ENCODE results near the gene KIAA1328.

KIAA1328 gene

DNA sequence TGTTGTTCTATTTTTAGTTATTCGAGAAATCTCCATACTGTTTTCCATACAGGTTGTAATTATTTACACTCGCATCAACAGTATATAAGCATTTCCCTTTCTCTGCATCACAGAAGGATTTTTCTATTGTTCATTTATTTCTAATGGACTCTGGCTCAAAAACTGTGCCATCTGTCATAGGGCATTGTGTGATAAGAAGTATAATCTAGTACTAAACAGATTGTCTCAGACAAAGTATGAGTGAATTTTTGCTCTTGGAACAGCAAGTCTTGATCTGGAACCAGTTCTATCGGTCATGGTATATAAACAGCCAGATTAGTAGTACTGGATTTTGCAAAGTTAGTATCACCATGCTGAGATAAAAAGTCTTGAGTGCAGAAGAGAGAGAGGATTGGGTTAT is 145.8 kb downstream of the KIAA1328 start:
- DNase-seq: no peak

- no peak for DNase-seq
Observed at GRCh38 chr18:36977121-36977520, 148.2 kb downstream of the KIAA1328 start.

- DNase-seq: no peak
Observed at GRCh38 chr18:36993068-36993467, 164.1 kb downstream of the KIAA1328 start.

DNA sequence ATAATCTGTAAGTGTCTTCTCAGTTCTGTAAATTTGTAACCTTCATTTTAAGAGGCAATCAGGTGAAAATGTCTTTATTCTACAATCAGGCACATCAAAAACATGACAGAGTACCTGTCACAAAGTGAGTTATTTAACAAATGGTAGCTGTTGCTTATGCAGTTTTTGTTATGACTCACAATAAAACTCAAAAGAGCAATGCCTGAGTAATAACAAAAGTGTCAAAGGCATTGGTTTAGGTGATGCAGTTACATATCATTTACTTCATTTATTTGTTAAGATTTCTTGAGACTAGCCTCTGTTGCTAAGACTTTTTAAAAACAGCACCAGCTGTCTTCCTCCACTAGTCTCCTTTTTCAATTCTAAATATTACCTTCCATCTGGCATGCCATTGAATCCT is 177.8 kb downstream of the KIAA1328 start:
- no peak for DNase-seq

- no peak for DNase-seq
Observed at GRCh38 chr18:37012452-37012851, 183.5 kb downstream of the KIAA1328 start.

DNA sequence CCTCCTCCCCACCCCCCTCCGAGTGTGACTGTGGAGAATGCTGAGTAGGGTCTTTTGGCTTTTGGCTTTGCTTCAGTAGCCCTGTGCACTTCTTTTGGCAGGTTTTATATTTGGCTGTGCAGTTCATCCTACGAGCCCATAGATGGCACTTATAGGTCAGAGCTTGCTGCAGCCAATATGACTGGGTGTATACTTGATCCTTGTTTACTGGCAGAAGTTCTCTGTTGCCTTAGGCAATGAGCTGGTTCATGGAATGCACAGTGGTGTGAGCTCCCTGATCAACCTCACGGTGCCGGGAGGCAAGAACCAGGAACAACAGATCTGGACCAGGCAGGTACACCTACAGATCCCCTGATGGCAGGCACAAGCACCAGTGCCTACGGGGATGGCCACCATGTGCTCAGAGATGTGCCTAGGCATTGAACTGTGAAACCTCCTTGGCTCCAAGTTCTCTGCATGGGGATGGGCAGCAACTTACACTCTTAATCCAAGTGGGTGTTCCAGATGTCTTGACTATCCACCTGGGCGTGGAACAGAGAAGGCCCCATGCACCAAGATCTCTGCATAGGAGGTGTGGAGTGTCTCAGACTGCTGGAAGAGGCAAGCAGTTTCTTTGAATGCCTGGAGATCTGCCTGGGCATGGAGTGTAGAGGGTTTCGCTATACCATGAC is 190.4 kb downstream of the KIAA1328 start:
- DNase-seq: no peak

- no peak for DNase-seq
Observed at GRCh38 chr18:37033419-37033818, 204.5 kb downstream of the KIAA1328 start.

GRCh38 chr18:37042381-37042780 is 213.5 kb downstream of the KIAA1328 start:
- DNase-seq: no peak

DNA sequence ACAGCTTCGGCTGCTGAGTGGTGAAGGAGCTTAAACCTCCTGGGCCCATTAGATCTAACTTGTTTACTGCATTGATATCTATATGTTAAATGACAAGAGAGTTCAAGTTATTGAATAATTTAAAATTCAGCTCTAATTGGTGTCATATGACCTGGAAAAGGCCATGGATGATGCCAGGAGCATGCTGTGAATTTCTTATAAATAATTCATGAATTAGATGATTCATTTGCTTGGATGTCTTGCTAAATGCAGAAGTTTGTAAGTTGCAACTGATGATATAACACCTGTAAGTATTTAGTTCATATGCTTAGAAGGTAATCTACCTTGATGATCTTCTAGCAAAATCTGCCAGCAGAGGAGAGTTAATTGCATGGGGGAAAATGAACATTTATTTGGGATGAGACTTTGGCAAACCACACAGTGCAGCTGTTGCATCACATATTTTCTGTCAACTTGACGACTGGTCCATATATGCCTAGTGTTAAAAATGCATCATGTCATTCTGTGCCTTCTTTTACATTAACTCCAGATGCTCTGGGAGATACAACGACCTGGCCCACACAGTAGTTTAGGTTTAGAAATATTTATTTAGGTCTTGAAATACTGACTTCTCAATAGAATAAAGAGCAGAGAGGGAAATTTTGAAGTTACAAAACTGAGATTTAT is 226.3 kb downstream of the KIAA1328 start:
- DNase-seq: no peak

DNA sequence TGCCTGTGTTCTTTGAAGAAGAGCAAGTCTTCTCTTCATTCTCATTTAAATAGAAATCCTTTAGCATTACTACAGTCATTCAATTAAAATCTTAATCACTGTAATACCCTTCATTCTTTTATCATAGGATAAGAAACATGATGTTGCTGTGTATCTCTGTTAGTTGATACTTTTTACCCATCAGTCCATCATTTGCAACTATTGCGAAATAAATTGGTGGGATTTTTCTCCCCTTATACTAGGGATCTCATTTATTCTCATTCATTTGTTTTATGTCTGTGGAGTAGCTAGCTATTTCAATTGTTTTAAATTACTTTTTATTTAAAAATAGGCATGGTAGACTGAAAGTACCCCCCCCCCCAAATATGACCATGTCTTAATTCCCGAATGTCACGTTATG is 235.3 kb downstream of the KIAA1328 start:
- no peak for DNase-seq

GRCh38 chr18:37065254-37065653 is 236.3 kb downstream of the KIAA1328 start:
- DNase-seq: no peak

DNA sequence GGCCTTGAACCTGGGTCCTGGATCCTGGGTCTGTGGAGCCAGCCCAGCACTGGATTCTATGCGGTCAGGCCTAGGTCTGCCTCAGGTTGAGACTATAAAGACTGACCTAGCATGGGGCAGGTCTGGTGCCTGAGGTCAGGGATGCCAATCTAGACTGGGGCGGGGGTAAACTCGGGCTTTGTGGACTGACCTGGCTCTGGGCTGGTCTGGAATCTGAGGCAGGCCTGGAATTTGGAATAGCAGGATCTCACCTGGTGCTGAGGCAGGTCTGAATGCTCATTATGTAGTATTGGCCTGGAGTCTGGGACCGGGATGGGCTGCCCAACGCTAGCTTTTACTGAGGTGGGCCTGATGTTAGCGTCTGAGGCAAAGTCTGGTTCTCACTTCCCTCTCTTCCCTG is 256.0 kb downstream of the KIAA1328 start:
- no peak for DNase-seq

- no peak for DNase-seq
Observed at GRCh38 chr18:37085362-37085761, 256.4 kb downstream of the KIAA1328 start.

DNA sequence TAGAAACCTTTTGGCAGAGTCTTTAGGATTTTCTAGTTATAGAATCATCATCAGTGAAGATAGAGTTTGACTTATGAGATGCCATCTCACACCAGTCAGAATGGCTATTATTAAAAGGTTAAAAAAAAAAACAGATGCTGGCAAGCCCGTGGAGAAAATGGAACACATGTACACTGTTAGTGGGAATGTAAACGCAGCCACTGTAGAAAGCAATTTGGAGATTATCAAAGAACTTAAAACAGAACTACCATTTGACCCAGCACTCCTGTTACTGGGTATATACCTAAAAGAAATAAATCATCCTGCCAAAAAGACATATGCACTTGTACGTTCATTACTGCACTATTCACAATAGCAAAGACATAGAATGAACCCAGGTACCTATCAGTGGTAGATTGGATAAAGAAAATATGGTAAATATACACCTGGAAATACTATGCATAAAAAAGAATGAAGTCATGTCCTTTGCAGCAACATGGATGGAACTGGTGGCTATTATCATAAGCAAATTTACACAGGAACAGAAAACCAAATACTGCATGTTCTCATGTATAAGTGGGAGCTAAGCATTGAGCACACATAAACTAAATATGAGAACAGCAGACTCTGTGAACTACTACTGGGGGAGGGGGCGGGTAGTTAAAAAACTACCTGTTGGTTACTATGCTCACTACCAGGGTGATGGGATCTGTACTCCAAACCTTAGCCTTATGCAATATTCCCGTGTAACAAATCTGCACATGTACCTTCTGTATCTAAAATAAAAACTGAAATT is 279.0 kb downstream of the KIAA1328 start:
- no peak for DNase-seq

DNA sequence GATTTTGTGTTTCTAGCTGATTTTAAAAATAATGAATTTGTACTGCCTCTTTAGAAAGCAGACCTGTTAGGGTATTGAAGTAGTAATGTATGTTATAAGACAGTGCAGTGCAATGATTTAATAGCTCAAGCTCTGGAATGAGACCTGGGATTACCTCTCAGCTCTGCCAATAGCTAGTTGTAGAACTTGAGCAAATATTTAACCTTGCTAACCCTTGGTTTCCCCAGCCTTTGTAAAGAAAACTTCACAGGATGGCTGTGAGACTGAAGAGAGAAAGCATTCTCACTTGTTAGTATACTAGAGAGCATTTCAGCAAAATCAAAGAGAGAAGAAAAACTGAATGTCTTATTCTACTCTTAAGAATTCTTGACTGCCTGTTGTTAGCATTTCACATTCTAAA is 293.9 kb downstream of the KIAA1328 start:
- no peak for DNase-seq

- no peak for DNase-seq
Observed at GRCh38 chr18:37124516-37124915, 295.6 kb downstream of the KIAA1328 start.

- DNase-seq: no peak
Observed at GRCh38 chr18:37135177-37135576, 306.2 kb downstream of the KIAA1328 start.

DNA sequence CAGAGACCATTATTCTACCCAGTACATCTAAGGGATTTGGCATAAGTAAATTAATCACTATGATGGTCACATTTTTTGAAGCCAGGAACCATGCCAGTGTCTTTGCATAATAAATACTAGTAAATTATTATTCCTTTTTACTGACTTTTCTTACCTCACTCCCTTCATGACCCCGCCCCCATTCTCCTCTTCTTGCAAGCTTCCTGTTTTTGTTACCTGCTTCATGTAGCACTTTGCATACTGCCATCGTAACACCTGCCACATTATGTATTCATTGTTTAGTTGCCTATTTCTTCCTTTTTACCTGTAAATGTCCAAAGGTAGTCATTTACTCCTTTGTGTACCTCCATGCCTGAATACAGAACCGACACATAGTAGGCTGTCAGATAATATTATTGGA is 309.5 kb downstream of the KIAA1328 start:
- DNase-seq: no peak

DNA sequence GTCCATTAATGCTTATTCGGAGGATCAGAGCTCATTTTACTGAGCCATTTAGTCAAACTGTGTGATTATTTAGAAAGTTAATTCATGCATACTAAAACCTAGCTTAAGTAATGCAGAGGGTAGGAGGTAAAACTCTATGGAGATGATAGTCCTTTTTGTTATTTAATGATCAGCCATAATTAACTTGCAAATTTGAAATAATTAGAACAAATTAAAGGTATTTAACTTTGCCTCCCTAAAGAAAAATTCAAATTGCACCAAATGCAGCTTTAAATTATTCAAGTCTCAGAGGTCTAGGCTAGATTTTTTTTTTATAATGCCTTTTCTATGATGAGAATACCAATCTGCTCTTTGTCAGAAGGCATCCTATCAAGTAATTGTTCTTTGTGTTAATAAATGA is 310.9 kb downstream of the KIAA1328 start:
- no peak for DNase-seq

DNA sequence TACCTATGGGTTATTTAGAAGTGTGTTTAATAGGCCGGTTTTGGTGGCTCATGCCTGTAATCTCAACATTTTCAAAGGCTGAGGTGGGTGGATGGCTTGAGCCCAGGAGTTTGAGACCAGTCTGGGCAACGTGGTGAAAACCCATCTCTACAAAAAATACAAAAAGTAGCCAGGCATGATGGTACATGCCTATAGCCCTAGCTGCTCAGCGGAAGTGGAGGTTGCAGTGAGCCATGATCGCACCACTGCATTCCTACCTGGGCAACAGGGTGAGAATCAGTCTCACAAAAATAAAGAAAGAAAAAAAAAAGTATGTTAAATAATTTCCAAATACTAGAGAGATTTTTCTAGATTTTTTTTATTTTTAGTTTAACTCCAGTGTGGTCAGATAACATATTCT is 316.0 kb downstream of the KIAA1328 start:
- no peak for DNase-seq

- DNase-seq: no peak
Observed at GRCh38 chr18:37156330-37156942, 327.5 kb downstream of the KIAA1328 start.

GRCh38 chr18:37160038-37160820 is 331.3 kb downstream of the KIAA1328 start:
- no peak for DNase-seq

DNA sequence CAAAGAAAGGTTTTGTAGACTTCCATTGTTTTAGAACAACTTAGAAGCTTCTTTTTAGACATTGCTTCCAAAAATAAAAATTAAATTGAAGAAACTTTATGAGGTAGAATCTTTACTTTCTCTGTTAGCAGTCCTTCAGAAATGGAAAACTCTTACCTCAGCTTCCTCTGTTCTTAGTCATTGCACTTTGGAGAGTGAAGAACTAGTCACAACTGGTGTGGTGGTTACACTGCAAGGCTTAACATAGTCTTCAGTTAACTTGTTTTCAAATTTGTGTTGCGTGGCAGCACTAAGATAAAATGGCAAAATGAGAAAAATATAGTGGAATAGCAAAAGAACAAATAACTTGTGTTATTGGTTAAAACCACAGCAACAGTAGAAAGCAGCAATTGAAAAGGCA is 332.6 kb downstream of the KIAA1328 start:
- no peak for DNase-seq
